SU-DHL-6 (cell line): ENCODE data around the gene CYP26A1.

Experiments
- EZH2phosphoT487 ChIP-seq: fragments of 200-600 bp; sonication (generic), shearing (Covaris generic); conservative IDR thresholded peaks from 2 replicates; pipeline ENCODE4 v1.6.1; 2018; ENCODE audit warnings: mild to moderate bottlenecking, antibody characterized with exemption, low read length, moderate library complexity, mixed read lengths
- TF ChIP-seq, protein P1 (sequence below): fragments of 200-600 bp; sonication (generic); IDR thresholded peaks from one replicate; pipeline ENCODE4 v1.5.1; 2017; ENCODE audit warnings: antibody characterized with exemption, mild to moderate bottlenecking, low read length, moderate library complexity; ENCODE audit not compliant: insufficient read depth, poor library complexity, severe bottlenecking

DNA sequence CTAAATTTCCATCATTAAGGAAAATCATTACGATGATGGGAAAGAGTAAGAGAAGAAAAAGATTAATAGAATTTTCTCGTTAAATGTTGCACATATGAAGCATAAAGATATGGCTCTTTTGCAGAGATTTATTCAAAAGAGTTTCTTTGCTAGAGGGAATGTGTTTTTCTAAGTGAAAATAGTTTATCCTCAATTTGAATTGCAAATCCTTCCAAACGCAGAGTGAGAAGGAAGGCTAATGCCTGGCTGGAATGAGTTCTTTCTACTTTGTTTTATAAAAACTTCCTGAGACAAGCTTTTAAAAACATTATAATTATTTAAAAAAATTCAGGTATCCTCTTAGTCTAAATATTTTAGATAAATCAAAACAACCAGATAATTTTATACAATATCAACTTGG lies 14.2 kb downstream of the CYP26A1 start:
- TF ChIP-seq, protein P1, sequence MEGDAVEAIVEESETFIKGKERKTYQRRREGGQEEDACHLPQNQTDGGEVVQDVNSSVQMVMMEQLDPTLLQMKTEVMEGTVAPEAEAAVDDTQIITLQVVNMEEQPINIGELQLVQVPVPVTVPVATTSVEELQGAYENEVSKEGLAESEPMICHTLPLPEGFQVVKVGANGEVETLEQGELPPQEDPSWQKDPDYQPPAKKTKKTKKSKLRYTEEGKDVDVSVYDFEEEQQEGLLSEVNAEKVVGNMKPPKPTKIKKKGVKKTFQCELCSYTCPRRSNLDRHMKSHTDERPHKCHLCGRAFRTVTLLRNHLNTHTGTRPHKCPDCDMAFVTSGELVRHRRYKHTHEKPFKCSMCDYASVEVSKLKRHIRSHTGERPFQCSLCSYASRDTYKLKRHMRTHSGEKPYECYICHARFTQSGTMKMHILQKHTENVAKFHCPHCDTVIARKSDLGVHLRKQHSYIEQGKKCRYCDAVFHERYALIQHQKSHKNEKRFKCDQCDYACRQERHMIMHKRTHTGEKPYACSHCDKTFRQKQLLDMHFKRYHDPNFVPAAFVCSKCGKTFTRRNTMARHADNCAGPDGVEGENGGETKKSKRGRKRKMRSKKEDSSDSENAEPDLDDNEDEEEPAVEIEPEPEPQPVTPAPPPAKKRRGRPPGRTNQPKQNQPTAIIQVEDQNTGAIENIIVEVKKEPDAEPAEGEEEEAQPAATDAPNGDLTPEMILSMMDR = no peak
- TF ChIP-seq EZH2phosphoT487 = no peak
